DMS153 (cell line): ENCODE measurements around the gene NCK1.
"Not testable (repeated sequence)": the region's sequence is repeated elsewhere in the genome, so short reads cannot be mapped to it uniquely, and the experiment has no call there.

Experiments used
- DNase-seq: peaks from one replicate; lab custom pipeline; 2025; lab: John Stamatoyannopoulos, UW

The NCK1 gene

DNA sequence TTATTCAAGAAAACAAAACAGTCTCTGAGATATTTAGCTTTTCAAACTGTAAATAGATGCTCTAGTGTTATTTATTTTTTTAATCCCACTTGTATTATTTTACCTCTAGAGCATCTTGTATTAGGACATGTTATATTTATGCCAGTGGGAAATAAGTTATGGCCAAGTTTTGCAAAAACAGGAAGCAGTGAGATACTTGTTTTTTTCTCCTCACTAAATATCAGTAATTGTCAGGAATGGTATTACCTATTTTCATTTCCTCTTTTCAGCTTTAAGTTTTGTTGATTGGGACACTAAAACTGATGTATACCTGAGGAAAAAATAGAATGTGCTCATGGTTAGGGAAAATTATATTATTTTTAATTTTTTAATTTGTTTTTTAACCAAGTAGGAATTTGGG is 87.1 kb downstream of the NCK1 start:
- no peak for DNase-seq

DNA sequence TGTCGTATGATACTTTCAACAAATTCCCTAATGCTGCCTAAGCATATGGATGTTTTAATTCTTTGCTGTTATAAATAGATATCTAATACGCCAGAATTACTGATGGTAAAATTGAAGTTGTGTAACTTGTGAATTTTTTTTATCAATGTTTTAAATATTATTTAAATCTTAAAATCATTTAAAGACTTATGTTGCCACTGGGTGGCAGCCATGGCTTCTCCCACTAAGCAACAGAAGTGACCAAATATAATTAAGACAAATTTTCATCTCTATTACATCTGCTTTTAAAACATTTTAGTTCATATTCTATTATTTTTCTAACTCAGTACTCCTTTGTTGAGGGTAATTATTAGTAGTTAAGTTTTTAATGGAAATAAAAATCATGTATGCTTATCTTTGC is 87.7 kb downstream of the NCK1 start:
- DNase-seq = no peak

DNA sequence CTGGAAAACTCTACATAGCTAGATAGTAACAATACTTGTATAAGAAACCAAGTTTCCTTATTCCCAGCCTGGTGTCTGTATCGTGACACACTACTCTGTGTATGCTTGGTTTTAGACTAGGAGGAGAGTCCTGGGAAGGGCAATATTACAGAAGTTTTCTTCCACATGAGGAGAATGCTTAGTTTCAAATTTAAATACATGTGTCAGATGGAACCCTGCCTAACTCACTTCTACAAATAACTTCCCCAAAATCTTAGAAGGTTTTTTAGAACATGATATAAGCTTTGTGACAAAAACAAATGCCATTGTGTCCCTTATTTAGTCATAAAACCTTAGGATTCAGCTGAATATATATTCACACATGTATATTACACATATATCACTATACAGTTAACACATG is 88.6 kb downstream of the NCK1 start:
- no peak for DNase-seq

DNA sequence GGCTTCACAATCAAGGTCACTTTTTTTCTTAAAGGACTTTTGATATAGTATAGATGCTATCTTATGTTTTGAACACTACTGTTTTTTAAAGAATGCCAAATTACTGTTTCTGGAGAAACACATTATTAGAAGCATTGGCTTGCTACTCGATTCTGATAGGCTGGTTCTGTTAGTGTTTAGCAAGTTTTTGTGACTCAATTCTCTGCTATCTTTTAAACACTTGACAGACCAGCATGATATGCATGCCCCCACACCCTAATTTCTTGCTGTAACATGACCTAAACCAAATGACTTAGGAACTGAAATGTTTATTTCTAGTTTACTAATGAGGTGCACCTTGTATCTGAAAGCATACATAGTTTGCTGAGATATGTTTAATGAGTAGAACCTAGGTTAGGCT is 90.3 kb downstream of the NCK1 start:
- DNase-seq = no peak

DNA sequence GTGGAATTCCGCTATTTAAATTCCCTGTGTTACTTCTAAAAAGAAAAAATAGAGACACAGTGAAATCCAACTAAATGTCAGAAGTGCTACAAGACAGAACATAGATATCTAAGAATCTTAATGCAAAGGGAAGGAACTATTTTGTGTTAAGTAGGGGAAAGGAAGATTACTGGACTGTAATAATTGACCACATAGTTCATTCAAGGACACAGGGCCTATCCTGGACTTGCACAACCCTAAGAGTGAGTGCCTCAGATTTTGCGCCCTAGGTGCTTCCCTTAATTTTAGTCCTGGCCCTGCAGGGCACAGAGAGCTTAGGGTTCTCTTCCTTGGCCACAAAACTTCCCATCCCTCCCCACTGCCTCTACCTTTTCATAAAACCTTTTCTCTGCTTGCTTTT is 92.2 kb downstream of the NCK1 start:
- DNase-seq = no peak

DNA sequence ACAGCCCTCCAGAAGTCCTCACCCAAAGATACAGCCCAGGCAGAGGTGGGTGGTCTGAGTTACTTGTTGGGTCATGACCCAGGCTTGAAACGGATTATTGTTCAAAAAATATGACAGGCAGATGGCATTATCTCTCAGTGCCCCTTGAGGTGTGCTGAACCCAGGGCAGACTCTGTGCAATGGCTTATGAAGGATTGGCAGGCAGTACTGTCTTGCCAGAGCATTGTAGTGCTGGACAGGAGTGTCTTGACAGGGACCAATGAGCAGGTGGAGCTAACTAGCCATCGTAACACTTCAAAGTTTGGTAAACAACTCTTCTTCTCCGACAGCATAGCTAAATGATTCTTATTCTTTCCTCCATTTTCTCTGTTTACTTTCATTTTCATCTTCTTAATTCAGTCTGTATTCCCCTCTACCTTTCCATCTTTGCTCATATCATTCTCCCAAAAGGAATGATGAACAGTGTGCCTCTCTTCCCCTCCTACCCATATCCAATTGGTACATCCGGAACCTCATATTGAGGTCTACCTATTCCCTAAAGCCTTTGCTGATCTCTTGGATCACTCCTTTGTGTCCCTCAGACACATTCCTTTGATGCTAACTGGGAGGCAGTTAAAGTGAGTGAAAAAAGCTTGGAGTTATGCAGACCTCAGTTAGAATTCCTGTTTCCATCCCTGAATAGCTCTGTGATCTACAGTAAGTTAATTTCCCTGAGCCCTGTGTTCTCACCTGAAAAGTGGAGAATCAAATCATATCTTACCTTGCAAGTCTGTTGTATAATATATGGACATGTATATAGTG is 93.2 kb downstream of the NCK1 start:
- no peak for DNase-seq

DNA sequence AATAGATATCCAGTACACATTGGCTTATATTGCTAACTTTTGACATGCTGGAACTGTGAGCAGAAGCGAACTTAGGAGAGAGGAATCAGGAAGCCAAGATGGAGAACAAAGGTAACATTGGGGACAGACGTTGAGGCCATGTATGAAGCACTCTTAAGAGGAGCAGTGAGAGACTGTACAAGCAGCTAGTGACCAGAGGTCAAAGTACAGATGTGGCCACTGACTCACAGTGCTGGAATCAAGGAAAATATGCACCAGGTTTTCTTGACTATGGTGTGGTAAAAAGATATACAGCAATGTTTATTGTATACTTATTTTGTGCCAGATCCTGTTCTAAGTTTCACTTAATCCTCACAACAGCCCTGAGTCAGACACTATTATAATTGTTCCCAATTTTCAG is 93.8 kb downstream of the NCK1 start:
- no peak for DNase-seq

DNA sequence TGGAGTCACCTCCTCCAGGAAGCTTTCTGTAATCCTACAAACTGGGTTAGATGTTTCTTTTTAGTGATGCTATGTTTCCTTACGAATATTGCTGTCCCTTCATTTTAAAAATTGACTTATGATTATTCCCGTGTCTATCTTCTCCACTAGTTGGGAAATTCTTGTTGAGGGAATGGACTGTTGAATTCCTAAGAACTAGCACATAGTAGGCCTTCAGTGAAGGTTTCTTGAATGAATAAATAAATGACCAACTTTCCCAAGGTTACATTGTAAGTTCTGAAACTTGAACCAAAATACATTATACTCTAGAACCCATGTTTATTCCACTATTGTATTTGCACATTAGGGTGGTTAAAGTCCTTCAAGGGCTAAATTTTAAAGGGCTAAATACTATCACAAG is 95.0 kb downstream of the NCK1 start:
- DNase-seq = no peak

DNA sequence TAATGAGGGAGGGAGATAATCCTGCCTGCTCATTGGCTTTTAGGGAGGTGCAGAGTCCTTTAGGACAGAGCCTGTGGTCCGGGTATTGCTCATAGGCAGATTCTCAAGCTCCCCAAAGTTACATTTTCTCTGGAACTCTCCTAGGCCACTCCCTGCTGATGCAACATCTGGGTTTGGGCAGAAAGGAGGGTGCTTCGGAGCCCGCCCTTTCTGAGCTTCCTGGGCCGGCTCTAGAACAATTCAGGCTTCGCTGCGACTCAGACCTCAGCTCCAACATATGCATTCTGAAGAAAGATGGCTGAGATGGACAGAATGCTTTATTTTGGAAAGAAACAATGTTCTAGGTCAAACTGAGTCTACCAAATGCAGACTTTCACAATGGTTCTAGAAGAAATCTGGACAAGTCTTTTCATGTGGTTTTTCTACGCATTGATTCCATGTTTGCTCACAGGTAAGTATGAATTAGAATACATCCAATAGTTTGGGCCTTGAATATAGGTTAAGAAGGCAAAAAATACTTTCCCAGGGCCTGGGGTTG is 95.8 kb downstream of the NCK1 start, which contains the start of gene IL20RB:
Gene IL20RB (plus strand): TSS at position 233 of the 538 bp plus-strand sequence. CDS start 131 bp downstream, at position 364.
- DNase-seq = no peak

DNA sequence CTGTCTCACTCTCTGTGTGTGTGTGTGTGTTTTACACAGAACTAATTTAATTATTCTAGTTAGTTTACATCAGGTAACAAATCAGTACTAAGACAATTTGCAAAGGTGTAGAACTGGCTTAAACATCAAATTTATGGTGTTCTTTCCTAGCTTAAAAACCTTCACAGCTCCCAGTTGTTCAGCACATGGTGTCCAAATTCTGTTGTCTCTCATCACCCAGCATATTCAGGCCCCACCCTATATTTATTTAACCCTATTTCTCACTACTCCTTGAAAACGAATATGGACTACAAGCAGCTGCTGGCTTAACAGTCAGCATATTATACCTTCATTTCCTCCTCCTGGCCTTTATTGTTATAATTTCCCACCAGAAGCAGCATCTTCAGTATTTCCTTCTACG is 96.9 kb downstream of the NCK1 start:
- no peak for DNase-seq

DNA sequence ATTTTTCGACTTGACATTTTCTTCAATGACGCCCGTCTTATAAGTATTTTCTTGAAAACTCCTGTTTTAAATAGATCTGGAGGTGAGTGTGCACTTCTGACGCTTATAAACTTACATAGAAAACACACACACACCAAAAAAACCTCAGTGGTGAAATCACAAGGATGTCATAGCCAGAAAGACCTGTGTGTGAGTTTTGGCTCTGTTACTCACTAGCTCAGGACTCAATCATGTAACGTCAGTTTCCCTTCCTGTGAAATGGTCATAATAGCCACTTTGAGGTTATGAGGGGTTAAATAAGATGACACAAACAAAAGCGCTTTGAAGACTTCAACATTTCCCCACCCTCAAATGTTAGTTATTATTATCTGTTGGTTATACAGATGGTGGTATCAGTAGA is 97.6 kb downstream of the NCK1 start:
- DNase-seq = no peak

DNA sequence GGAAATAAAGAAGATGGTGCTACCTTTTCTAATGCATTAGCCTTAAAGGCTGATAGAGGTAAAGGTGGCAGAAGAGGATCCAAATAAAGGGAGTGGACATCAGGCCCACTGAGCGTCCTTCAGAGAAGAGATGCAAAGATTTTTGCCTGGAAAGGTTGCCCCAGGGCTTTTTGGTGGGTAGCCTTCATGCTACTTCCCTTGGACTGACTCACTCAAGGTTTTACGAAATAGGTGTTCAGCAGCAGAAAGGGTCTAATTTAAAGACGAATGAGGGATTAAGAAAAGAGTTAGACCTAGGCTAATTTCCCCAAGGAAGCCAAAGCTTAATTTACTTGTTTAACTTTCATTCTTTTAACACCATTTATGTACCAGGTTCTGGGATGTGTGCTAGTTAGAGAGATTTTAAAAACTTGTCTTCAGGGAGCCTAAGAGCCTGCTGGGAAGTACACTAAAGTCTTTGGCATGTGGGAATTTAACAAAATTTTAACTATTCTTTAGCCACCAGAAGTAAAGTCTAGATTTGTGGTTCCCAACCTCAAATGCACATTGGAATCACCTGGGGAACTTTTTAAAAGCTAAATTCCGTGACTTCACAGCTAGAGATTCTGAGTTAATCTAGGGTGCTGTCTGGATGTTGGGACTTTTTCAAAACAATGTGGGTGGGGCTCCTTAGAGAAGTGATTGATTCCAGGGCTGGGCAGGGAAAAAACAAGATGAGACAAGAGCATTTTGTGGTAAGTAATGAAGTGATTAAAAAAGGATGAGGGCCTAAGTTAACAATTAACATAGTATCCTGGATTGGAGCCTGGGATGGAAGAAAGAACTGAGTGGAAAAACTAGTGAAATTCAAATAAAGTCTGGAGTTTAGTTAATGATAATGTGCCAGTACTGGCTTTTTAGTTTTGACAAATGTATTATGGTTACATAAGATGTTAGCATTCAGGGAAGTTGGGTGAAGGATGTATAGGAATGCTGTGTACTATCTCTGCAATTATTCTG is 99.1 kb downstream of the NCK1 start:
- DNase-seq = no peak

DNA sequence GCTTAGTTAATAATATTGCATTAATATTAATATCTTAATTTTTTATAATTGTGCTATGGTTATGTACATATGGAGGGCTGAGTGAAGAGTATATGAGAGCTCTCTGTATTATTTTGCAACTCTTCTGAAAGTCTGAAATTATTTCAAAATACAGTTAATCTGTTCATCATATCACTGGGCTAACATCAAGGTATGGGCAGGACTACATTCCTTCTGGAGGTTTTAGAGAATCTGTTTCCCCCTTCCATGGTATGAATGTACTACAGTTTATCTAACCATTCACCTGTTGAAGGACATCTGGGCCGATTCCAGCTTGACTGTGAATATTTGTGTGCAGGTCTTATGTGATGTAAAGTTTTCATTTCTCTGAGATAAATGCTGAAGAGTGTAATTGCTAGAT is 100.9 kb downstream of the NCK1 start:
- no peak for DNase-seq

DNA sequence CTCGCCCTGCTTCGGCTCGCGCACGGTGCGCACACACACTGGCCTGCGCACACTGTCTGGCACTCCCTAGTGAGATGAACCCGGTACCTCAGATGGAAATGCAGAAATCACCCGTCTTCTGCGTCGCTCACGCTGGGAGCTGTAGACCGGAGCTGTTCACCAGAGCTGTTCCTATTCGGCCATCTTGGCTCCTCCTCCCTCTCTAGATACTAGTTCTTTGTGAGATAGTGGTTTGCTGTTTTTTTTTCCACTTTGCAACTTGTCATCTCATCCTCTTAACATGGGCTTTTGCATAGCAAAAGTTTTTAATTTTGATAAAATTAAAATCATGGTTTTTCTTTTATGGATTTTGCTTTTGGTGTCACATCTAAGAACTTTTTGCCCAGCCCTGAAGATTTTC is 107.5 kb downstream of the NCK1 start:
- DNase-seq = not testable (repeated sequence)

DNA sequence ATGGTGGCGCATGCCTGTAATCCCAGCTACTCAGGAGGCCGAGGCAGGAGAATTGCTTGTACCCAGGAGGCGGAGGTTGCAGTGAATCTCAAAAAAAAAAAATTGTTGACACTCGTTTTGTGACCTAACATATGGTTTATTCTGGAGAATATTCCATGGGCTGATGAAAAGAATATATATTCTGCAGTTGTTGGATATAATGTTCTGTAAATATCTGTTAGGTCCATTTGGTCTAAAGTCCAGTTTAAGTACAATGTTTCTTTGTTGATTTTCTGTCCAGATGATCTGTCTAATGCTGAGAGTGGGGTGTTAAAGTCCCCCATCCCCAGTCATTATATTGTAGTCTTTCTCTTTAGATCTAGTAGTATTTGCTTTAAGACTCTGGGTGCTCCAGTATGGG is 111.3 kb downstream of the NCK1 start:
- DNase-seq = no peak

DNA sequence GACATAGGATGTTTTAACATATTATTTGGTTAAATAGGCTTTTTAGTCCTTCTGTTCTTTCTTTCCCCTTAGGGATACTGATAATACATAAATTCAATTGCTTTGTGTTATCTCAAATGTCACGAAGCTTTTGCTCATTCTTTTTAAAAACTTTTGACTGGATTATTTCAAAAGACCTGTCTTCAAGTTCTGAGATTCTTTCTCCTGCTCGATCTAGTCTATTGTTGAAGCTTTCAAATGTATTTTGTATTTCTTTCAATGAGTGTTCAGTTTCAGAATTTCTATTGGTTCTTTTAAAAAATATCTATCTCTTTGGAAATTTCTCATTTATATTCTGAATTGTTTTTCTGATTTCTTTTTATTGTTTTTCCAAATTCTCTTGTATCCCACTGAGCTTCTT is 112.7 kb downstream of the NCK1 start:
- DNase-seq = no peak

DNA sequence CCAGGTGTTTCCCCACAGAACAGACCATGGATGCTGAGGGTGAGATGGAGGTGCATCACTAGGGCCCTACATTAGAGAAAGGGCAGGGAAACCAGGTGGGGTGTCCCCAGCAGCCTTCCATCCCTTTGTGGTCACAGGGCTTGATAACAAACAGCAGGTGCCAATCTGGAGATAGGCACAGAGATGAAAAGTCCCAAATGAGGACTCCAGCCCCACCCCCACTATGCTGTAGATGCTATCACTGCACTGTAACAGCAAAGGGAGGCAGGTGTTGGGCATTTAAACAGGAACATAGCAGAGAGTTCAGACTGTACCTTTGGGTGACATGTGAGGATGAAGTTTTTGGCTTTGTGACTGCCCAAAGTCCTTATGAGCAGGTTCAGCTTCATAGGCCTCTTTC is 117.2 kb downstream of the NCK1 start:
- DNase-seq = no peak

DNA sequence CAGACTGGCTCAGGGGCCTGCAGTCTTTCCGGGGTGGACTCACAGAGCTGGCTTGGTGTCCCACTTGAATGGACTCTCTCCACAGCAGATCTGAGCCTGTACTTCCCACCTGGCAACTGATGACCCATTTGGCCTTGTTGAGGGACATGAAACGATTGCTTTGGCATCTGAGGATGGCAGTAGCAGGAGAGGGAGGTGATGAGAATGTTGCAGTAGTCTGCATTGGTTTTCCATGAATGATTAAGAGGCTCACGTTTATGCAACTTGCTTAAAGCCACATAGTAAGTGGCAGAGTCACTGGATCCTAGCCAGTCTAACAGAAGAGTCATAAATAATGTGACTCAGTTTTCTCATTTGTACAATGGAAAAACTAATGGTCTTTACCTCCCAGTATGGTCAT is 117.7 kb downstream of the NCK1 start:
- no peak for DNase-seq

DNA sequence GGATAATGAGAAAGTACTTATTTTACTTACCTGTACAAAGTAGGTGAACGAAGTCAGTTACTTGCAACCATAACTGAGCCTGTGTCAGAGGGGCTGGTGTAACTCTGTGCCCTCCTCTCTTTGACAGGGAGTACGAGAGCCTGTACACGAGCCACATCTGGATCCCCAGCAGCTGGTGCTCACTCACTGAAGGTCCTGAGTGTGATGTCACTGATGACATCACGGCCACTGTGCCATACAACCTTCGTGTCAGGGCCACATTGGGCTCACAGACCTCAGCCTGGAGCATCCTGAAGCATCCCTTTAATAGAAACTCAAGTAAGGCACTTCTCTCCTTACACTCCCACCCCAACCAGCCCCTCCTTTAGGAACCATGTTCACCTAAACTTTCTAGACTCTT is 120.0 kb downstream of the NCK1 start:
- DNase-seq = no peak

DNA sequence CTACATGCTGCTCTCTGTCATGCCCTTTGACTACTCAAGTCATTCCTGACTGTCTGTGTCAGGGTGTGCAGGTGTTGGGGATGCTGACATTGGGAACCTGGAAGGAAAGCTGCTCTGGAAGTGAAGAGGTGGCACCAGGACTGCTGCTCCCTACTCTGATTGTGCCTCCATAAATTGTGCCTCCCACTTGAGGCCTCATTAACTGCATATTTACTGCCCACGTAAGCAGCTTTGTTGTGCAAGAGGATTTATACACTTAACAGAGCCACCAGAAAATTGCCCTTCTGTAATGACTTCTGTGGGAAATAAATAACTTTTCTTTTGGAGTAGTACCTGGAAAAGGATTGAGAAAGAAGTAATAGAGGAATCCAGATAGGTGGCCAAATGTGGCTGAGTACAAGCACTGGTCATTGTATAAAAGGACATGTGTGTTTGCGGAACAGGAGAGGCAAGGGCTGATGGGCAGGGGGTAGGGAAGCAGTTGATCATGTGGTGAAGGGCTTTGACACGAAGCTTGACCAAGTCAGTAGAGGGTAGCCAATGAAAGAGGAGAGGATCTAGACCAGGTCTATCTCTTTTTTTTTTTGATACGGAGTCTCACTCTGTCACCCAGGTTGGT is 120.6 kb downstream of the NCK1 start:
- no peak for DNase-seq

DNA sequence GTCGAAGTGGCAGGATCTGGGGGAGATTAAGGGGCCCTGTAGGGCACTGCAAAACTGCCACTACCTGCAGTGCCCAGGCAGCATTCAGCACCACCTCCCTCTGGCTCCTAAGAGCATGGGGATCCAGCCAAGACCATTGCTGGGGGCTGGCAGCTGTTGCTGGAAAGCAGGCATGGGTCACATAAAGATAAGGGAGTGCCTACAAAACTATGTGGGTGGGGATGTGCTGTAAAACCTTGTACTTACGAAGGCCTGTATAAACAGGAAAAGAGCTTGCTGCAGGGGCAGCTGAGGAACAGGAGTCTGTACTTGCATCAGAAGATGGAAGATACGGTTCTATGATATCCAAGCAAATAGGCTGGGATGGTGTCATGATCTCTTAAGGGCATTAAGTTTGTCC is 122.8 kb downstream of the NCK1 start:
- DNase-seq = no peak

DNA sequence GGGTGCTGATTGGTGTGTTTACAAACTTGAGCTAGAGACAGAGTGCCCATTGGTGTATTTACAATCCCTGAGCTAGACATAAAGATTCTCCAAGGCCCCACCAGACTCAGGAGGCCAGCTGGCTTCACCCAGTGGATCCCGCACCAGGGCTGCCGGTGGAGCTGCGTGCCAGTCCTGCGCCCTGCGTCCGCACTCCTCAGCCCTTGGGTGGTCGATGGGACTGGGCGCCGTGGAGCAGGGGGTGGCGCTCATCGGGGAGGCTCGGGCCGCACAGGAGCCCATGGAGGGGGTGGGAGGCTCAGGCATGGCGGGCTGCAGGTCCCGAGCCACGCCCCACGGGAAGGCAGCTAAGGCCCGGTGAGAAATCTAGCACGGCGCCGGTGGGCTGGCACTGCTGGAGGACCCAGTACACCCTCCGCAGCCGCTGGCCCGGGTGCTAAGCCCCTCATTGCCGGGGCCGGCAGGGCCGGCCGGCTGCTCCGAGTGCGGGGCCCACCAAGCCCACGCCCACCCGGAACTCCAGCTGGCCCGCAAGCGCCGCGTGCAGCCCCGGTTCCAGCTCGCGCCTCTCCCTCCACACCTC is 125.5 kb downstream of the NCK1 start:
- DNase-seq = not testable (repeated sequence)
